ENCODE results near the gene MICAL2. TPM values are rescaled to one million over a fixed set of nuclear protein-coding genes. Genes with fewer than 3 reads are reported as not detected.

The MICAL2 gene
- total RNA-seq, 1 experiment from 2014 or later: 151 TPM

DNA sequence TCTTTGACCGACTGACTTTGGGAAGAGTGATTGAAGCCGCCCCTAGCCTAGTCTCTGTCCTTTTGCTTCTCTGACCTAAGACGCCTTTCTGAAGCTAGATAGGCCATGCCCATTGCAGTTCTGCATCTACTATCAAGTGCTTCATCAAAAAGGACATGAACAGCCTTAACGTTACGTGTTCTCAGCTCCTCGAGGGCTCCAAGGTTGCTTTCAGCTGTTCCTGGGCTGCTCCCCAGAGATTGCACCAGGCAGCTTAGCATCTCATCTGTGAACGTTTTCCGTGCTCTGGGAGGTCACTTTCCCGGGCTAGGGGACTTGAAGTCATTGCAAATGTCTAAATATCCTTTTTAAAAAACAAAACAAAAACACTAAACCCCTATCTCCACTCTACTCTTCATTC lies 13.9 kb downstream of the MICAL2 start:
- TF ChIP-seq, protein P1, sequence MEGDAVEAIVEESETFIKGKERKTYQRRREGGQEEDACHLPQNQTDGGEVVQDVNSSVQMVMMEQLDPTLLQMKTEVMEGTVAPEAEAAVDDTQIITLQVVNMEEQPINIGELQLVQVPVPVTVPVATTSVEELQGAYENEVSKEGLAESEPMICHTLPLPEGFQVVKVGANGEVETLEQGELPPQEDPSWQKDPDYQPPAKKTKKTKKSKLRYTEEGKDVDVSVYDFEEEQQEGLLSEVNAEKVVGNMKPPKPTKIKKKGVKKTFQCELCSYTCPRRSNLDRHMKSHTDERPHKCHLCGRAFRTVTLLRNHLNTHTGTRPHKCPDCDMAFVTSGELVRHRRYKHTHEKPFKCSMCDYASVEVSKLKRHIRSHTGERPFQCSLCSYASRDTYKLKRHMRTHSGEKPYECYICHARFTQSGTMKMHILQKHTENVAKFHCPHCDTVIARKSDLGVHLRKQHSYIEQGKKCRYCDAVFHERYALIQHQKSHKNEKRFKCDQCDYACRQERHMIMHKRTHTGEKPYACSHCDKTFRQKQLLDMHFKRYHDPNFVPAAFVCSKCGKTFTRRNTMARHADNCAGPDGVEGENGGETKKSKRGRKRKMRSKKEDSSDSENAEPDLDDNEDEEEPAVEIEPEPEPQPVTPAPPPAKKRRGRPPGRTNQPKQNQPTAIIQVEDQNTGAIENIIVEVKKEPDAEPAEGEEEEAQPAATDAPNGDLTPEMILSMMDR (IDR thresholded peaks at IDR 0.05; ENCODE audit: unreplicated experiment): no peak
- TSS peak; percentile 90 for BruUV-seq (replicated peaks)
- Mint-ChIP-seq H3K4me3 (ENCODE audit: unreplicated experiment) (no peak overlapping the region), H3K27me3 (ENCODE audit: insufficient read depth, unreplicated experiment) (no peaks in the 10 kb centered on the region), H3K36me3 (ENCODE audit: insufficient read depth, unreplicated experiment) (peaks cover 12% of the 10 kb centered on the region), H3K4me1 (ENCODE audit: insufficient read depth, unreplicated experiment) (peaks cover 58% of the 10 kb centered on the region), H3K9me3 (ENCODE audit: unreplicated experiment) (no peaks in the 10 kb centered on the region), H3K27ac (ENCODE audit: low read depth, unreplicated experiment) (peak overlapping the region; percentile 65)
- CTCF ChIA-PET: interaction anchor here (0.6 to 3.2 kb wide), 7 partner anchors 35 to 173 kb away, joined by 3 to 22 read pairs (median 4); no protein-coding TSS in a partner anchor
- intact Hi-C loops (cut with micrococcal nuclease): loop anchor here (5.0 kb wide), 1 partner anchor 43 kb away; no protein-coding TSS in a partner anchor
- POLR2A ChIA-PET: interaction anchor here (0.6 to 8.3 kb wide), 15 partner anchors 12 to 372 kb away, joined by 3 to 79 read pairs (median 4); partner anchors contain the start of gene MICAL2
- DNase-seq (ENCODE audit: unreplicated experiment): no peak

DNA sequence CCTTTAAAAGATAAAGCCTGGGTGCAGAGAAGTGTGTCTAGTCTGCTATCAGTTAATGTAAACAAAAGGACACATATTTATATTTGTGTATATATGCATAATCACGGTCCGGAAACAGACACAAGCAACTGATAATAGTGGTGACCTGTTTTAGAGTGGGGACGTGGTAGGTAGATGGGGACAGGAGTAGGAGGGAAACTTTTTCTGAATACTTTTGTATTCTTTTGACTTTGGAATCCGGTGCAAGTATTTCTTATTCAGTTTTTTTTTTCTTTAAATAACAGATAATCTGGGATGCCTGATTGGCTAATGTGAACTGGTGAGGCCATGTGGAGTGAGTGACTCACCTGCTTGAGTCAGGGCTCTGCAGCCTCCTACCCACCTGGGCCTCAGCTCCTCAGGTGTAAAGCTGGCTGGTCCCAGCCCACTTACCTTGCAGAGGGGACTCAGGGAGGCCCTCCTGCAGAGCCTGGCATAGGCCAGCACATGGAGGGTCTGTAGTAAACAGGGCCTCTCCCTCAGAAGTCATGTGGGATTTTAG lies 15.3 kb downstream of the MICAL2 start:
- no peaks in the 10 kb centered on the region for H3K9me3 Mint-ChIP-seq (ENCODE audit: unreplicated experiment)
- H3K4me1 Mint-ChIP-seq (ENCODE audit: insufficient read depth, unreplicated experiment): peaks cover 54% of the 10 kb centered on the region
- ChIA-PET CTCF (interaction anchor here (0.6 to 3.2 kb wide), 6 partner anchors 36 to 1088 kb away, joined by 3 to 22 read pairs (median 4); no protein-coding TSS in a partner anchor), POLR2A (interaction anchor here (0.7 to 8.3 kb wide), 18 partner anchors 9 to 504 kb away, joined by 3 to 79 read pairs (median 8); partner anchors contain the start of gene MICAL2)
- peak overlapping the region; percentile 65 for H3K27ac Mint-ChIP-seq (ENCODE audit: low read depth, unreplicated experiment)
- peaks cover 5% of the 10 kb centered on the region for H3K36me3 Mint-ChIP-seq (ENCODE audit: insufficient read depth, unreplicated experiment)
- no TSS peak for BruUV-seq (replicated peaks)
- intact Hi-C loops (cut with micrococcal nuclease): loop anchor here (5.0 kb wide), 1 partner anchor 52 kb away; no protein-coding TSS in a partner anchor
- peak; percentile 76 for DNase-seq (ENCODE audit: unreplicated experiment)
- H3K4me3 Mint-ChIP-seq (ENCODE audit: unreplicated experiment): no peak overlapping the region
- TF ChIP-seq, protein P1 (IDR thresholded peaks at IDR 0.05; ENCODE audit: unreplicated experiment): no peak
- no peaks in the 10 kb centered on the region for H3K27me3 Mint-ChIP-seq (ENCODE audit: insufficient read depth, unreplicated experiment)

DNA sequence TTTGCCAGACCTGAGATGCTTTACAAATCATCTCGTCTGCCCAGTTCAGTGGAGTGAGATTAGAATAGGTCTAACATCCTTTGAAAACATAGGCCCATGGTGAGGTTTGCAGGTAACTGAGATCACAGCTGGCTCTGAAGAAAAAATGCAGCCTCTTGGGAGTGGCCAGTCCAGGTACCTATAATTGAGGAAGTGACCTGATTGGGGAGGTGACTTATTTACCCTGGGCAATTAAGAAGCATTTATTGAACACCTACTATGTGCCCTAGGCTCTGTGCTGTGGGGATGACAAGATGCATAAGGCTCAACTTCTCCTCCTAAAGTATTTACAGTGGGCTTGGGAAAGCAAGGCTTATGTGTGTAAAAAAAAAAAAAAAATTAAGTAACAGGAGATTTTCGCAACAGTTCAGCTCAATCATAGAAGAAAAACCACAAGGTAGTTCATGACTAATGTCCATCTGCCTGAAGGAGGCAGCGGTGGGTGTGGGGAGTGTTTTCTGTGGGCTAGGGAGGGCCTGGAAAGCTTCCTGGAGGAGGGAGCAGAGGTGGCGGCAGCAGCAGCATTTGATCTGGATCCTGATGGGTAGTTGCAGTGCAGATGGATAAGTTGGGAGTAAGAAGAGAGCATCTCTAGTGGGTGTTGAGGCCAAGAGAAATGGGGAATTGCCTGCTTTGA lies 16.1 kb downstream of the MICAL2 start:
- BruUV-seq (replicated peaks): no TSS peak
- no peaks in the 10 kb centered on the region for H3K9me3 Mint-ChIP-seq (ENCODE audit: unreplicated experiment)
- no peaks in the 10 kb centered on the region for H3K27me3 Mint-ChIP-seq (ENCODE audit: insufficient read depth, unreplicated experiment)
- TF ChIP-seq, protein P1 (IDR thresholded peaks at IDR 0.05; ENCODE audit: unreplicated experiment): no peak
- H3K36me3 Mint-ChIP-seq (ENCODE audit: insufficient read depth, unreplicated experiment): no peaks in the 10 kb centered on the region
- ChIA-PET POLR2A (interaction anchor here (0.6 to 8.3 kb wide), 25 partner anchors 8 to 505 kb away, joined by 3 to 79 read pairs (median 5); partner anchors contain the start of gene MICAL2), CTCF (interaction anchor here (0.6 to 3.2 kb wide), 11 partner anchors 23 to 1088 kb away, joined by 3 to 22 read pairs (median 3); no protein-coding TSS in a partner anchor)
- intact Hi-C loops (cut with micrococcal nuclease): loop anchor here (5.0 kb wide), 1 partner anchor 51 kb away; no protein-coding TSS in a partner anchor
- H3K4me3 Mint-ChIP-seq (ENCODE audit: unreplicated experiment): peak overlapping the region; percentile 12
- peak overlapping the region; percentile 65 for H3K27ac Mint-ChIP-seq (ENCODE audit: low read depth, unreplicated experiment)
- DNase-seq (ENCODE audit: unreplicated experiment): peak; percentile 92
- H3K4me1 Mint-ChIP-seq (ENCODE audit: insufficient read depth, unreplicated experiment): peaks cover 59% of the 10 kb centered on the region

Data from MCF 10A (cell line).